Neuronal stem cell (in vitro differentiated cells): ENCODE data around the gene PYHIN1.

ENCODE experiments used
- DNase-seq: peaks from one replicate; pipeline ENCODE4 v3.0.0-alpha.2; 2013; ENCODE audit warnings: low spot score
- H2AFZ ChIP-seq: one replicate; pipeline ENCODE4 v1.6.1; 2013; ENCODE audit warnings: mild to moderate bottlenecking, low read length, inconsistent platforms
- H2AK5ac ChIP-seq: 2 replicates; pipeline ENCODE4 v1.6.1; 2013; ENCODE audit warnings: low read depth, mild to moderate bottlenecking, inconsistent platforms, low read length, moderate library complexity, mixed read lengths
- H2BK120ac ChIP-seq: 2 replicates; pipeline ENCODE4 v1.6.1; 2013; ENCODE audit warnings: low read depth, mild to moderate bottlenecking, inconsistent platforms, low read length, moderate library complexity, mixed read lengths
- H2BK12ac ChIP-seq: one replicate; pipeline ENCODE4 v1.6.1; 2013; ENCODE audit warnings: low read length, inconsistent platforms
- H2BK15ac ChIP-seq: 2 replicates; pipeline ENCODE4 v1.6.1; 2013; ENCODE audit warnings: mild to moderate bottlenecking, low read length, inconsistent platforms, mixed read lengths
- H2BK5ac ChIP-seq: one replicate; pipeline ENCODE4 v1.6.1; 2013; ENCODE audit warnings: inconsistent platforms, mild to moderate bottlenecking, low read length, moderate library complexity
- H3K14ac ChIP-seq: one replicate; pipeline ENCODE4 v1.6.1; 2013; ENCODE audit warnings: low read length, inconsistent platforms
- H3K18ac ChIP-seq: 2 replicates; pipeline ENCODE4 v1.6.1; 2013; ENCODE audit warnings: low read length, inconsistent platforms
- H3K23ac ChIP-seq: 2 replicates; pipeline ENCODE4 v1.6.1; 2013; ENCODE audit warnings: low read depth, mild to moderate bottlenecking, mixed read lengths, low read length, inconsistent platforms; ENCODE audit not compliant: poor library complexity
- H3K27ac ChIP-seq: replicated peaks from 3 replicates; pipeline ENCODE4 v1.5.1; 2013; ENCODE audit warnings: low read length, inconsistent platforms
- H3K27me3 ChIP-seq, 3 experiments: 2 replicates each; pipeline ENCODE4 v1.6.1; 2013; ENCODE audit warnings: low read length in 3 of 3, mild to moderate bottlenecking in 2 of 3, inconsistent platforms in 1 of 3, low read depth in 1 of 3, mixed read lengths in 1 of 3, moderate library complexity in 1 of 3; ENCODE audit not compliant: control insufficient read depth in 3 of 3, insufficient read depth in 3 of 3
- H3K36me3 ChIP-seq, 2 donors: replicated peaks in 1 of 2; 2 replicates each; pipeline ENCODE4 v1.6.1; 2013; ENCODE audit warnings: low read length in 2 of 2; ENCODE audit not compliant: control insufficient read depth in 2 of 2, insufficient read depth in 2 of 2
- H3K4ac ChIP-seq: 2 replicates; pipeline ENCODE4 v1.6.1; 2013; ENCODE audit warnings: inconsistent platforms, mild to moderate bottlenecking, low read length, moderate library complexity
- H3K4me1 ChIP-seq, 2 donors: 1 replicate in 1 of 2; 2 replicates in 1 of 2; pipeline ENCODE4 v1.6.1; 2013; ENCODE audit warnings: low read length in 2 of 2, low read depth in 1 of 2; ENCODE audit not compliant: control insufficient read depth in 2 of 2, insufficient read depth in 1 of 2
- H3K4me2 ChIP-seq: one replicate; pipeline ENCODE4 v1.6.1; 2013; ENCODE audit warnings: mild to moderate bottlenecking, low read length, inconsistent platforms; ENCODE audit not compliant: insufficient read depth, poor library complexity, severe bottlenecking
- H3K4me3 ChIP-seq, 2 donors: 2 replicates each; pipeline ENCODE4 v1.5.1; 2013; ENCODE audit warnings: low read length in 2 of 2, mild to moderate bottlenecking in 2 of 2, inconsistent platforms in 1 of 2, moderate library complexity in 1 of 2
- H3K79me1 ChIP-seq: one replicate; pipeline ENCODE4 v1.6.1; 2013; ENCODE audit warnings: low read depth, mild to moderate bottlenecking, inconsistent platforms, low read length, moderate library complexity
- H3K9ac ChIP-seq: one replicate; pipeline ENCODE4 v1.6.1; 2013; ENCODE audit warnings: mild to moderate bottlenecking, low read depth, low read length, inconsistent platforms; ENCODE audit not compliant: poor library complexity
- H3K9me3 ChIP-seq, 2 donors: replicated peaks in 1 of 2; 2 replicates each; pipeline versions ENCODE3 to v1.6.1; 2013; ENCODE audit warnings: low read length in 2 of 2, mild to moderate bottlenecking in 2 of 2, inconsistent platforms in 1 of 2, low read depth in 1 of 2, mixed read lengths in 1 of 2, moderate library complexity in 1 of 2; ENCODE audit not compliant: control insufficient read depth in 2 of 2, insufficient read depth in 1 of 2
- H4K8ac ChIP-seq: one replicate; pipeline ENCODE4 v1.6.1; 2013; ENCODE audit warnings: low read depth, mild to moderate bottlenecking, inconsistent platforms, low read length, moderate library complexity
- H4K91ac ChIP-seq: one replicate; pipeline ENCODE4 v1.6.1; 2013; ENCODE audit warnings: low read length, low read depth, mild to moderate bottlenecking, inconsistent platforms; ENCODE audit not compliant: poor library complexity
- WGBS, 2 donors: extraction: QIAGEN DNeasy Blood & Tissue Kit; methylation state at CpG; one replicate each; pipeline ENCODE4 v1.1.7; 2013; ENCODE audit warnings: missing lambda C conversion rate in 2 of 2, mixed read lengths in 1 of 2; ENCODE audit not compliant: insufficient read length in 2 of 2, insufficient replicate concordance in 1 of 2; ENCODE audit errors: extremely low coverage in 2 of 2; 5-methylcytosine and 5-hydroxymethylcytosine counted together

Gene PYHIN1

DNA sequence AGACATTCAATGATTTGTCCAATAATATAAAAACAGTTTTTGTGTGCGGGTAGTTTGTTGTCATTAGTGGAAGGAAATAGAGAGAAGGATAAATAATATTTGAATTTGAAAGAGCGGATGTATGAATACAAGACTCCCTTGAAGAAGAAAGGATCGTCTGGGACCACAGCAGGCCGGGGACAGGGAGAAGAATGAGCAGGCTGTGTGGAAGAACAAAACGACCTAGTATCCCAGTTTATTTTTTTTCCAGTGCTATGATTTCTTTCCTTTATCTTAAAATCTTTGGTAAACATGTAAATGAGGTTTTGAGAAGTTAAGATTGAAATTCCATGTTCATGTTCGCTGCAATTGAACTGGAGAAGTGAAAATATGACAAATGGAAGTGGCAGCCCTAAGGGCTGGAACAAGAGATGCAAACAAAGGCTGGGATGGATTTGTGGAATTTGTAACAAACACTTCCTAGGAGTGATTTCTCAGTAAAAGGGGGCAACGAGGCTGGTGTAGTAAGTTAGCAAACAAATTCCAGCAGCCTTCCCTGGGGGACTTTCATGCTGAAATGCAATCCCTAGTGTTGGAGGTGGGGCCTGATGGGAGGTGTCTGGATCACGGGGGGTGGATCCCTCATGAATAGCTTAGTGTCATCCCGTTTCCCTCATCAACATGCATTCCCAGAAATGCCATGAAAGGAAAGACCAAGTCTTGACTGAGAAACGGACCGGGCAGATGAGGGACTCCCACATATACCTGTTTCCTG, 68.1 kb downstream of the PYHIN1 start:
- Histone ChIP-seq H3K27me3 (no peaks in the 10 kb centered on the region), H2BK12ac (no peak overlapping the region), H3K14ac (no peak overlapping the region), H3K27ac (peak overlapping the region; percentile 61), H3K9me3 (no peaks in the 10 kb centered on the region), H3K9ac (no peak overlapping the region), H4K91ac (no peak overlapping the region), H3K4me2 (peak overlapping the region; percentile 56), H2AK5ac (no peak overlapping the region), H3K4me1 (peaks cover 0 to 5% of the 10 kb centered on the region in 2 donors), H3K23ac (no peak overlapping the region), H3K4ac (no peak overlapping the region), H3K79me1 (no peaks in the 10 kb centered on the region), H3K36me3 (no peaks in the 10 kb centered on the region), H2BK5ac (no peak overlapping the region), H2BK120ac (no peak overlapping the region), H4K8ac (no peak overlapping the region), H2AFZ (peak overlapping the region; percentile 79), H3K18ac (no peak overlapping the region), H3K4me3 (peak overlapping the region; percentile 37 to 52), H2BK15ac (no peak overlapping the region)
- WGBS, 2 donors = 100% methylated on average over 2 of the region's 11 CpGs; no CpG with 5 or more reads in 1 of the 2 donors
- peak; percentile 78 for DNase-seq

DNA sequence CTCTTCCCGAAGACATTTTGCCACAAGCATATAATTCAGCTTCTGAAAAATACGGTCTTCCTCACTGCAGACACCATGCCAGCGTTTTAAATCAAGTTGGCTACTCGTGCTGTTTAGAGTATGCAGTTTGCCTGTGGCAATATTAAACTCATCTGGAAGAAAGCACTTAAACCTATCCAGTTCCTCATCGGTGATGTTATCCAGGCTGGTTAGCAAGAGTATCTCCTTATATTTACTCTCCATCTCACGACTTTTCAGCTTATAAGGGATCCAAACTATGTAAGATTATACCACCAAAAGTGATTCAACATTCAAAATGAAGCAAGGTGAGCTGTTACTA, 68.7 kb downstream of the PYHIN1 start:
- Histone ChIP-seq H2BK12ac (no peak overlapping the region), H3K4me3 (peak overlapping the region; percentile 37 to 52), H3K27ac (peak overlapping the region; percentile 48), H3K9ac (no peak overlapping the region), H3K4me2 (peak overlapping the region; percentile 56), H3K14ac (no peak overlapping the region), H3K23ac (no peak overlapping the region), H4K8ac (no peak overlapping the region), H2BK5ac (no peak overlapping the region), H3K36me3 (no peaks in the 10 kb centered on the region), H2BK120ac (no peak overlapping the region), H2AFZ (peak overlapping the region; percentile 79), H2BK15ac (no peak overlapping the region), H3K18ac (no peak overlapping the region), H3K27me3 (no peaks in the 10 kb centered on the region), H4K91ac (no peak overlapping the region), H3K9me3 (no peaks in the 10 kb centered on the region), H2AK5ac (no peak overlapping the region), H3K79me1 (no peaks in the 10 kb centered on the region), H3K4ac (no peak overlapping the region), H3K4me1 (peaks cover 0 to 5% of the 10 kb centered on the region in 2 donors)
- DNase-seq = no peak
- no CpG with 5 or more reads among the region's 6 CpGs for WGBS, 2 donors

DNA sequence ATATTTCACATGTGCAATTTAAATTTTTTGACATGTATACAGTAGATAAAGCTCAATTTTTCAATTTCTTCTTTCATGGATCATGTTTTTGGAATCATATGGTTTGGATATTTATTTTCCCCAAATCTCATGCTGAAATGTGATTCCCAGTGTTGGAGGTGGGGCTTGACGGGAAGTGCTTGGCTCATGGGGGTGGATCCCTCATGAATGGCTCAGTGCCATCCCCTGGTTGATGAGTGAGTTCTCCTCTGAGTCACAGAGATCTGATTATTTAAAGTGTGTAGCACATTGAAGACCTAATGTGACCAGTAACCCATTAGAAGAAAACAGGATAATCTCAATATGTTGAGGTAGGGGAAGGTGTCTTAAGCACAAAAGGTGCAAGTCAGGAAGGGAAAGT, 69.3 kb downstream of the PYHIN1 start:
- H3K14ac ChIP-seq = no peak overlapping the region
- no peak overlapping the region for H3K23ac ChIP-seq
- no peaks in the 10 kb centered on the region for H3K36me3 ChIP-seq
- H3K9ac ChIP-seq = no peak overlapping the region
- H3K4me2 ChIP-seq = no peak overlapping the region
- no peak overlapping the region for H2BK5ac ChIP-seq
- no peak overlapping the region for H3K18ac ChIP-seq
- peak overlapping the region; percentile 79 for H2AFZ ChIP-seq
- H3K4me3 ChIP-seq = peak overlapping the region in 1 of 2 donors; percentile 52
- H3K79me1 ChIP-seq = no peaks in the 10 kb centered on the region
- no peak overlapping the region for H4K8ac ChIP-seq
- H4K91ac ChIP-seq = no peak overlapping the region
- no peak overlapping the region for H2AK5ac ChIP-seq
- peaks cover 1 to 8% of the 10 kb centered on the region in 2 donors for H3K4me1 ChIP-seq
- WGBS, 2 donors = no CpG with 5 or more reads among the region's 1 CpG
- DNase-seq = peak; percentile 9
- no peaks in the 10 kb centered on the region for H3K9me3 ChIP-seq
- H2BK12ac ChIP-seq = no peak overlapping the region
- no peak overlapping the region for H2BK120ac ChIP-seq
- no peak overlapping the region for H3K4ac ChIP-seq
- H3K27me3 ChIP-seq = no peaks in the 10 kb centered on the region
- H3K27ac ChIP-seq = no peak overlapping the region
- H2BK15ac ChIP-seq = no peak overlapping the region

DNA sequence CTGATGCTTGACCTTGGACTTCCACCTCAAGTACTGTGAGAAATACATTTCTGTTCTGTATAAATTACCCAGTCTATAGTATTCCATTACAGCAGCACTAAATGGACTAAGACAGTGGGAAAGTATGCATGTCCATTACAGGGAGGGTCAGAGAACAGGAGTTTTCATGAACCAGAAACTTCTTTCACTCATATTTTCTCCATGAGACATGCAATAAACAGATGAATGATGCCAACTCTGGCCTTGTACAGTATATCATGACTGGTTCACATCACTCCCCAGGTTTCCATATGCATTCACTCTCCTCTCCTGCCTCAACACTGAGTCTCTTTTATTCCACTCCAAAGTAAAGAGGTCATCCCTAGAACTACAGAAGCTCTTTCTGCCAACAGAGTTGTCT, 73.8 kb downstream of the PYHIN1 start:
- Histone ChIP-seq H2AK5ac (no peak overlapping the region), H3K9ac (no peak overlapping the region), H3K23ac (no peak overlapping the region), H3K9me3 (no peaks in the 10 kb centered on the region), H3K27me3 (no peaks in the 10 kb centered on the region), H3K27ac (no peak overlapping the region), H3K36me3 (no peaks in the 10 kb centered on the region), H3K14ac (no peak overlapping the region), H2BK15ac (no peak overlapping the region), H2BK120ac (no peak overlapping the region), H4K8ac (no peak overlapping the region), H3K4me2 (no peak overlapping the region), H4K91ac (no peak overlapping the region), H3K4ac (no peak overlapping the region), H3K4me3 (no peak overlapping the region), H2BK12ac (no peak overlapping the region), H2AFZ (peak overlapping the region; percentile 70), H3K79me1 (no peaks in the 10 kb centered on the region), H2BK5ac (no peak overlapping the region), H3K4me1 (peaks cover 12 to 14% of the 10 kb centered on the region in 2 donors), H3K18ac (no peak overlapping the region)
- no peak for DNase-seq
